Right cardiac atrium (tissue), 5 donors: ENCODE data around the gene PPP1R9A. TPM values are rescaled to one million over a fixed set of nuclear protein-coding genes. Genes with fewer than 3 reads are reported as not detected.

Experiments used
- ATAC-seq, 2 donors: fragments of 200-7000 bp; cut with Tn5 transposase; one replicate each; pipeline versions ENCODE4 v1.8.0 to v1.9.1; 2020; ENCODE audit warnings: moderate library complexity in 2 of 2, mild to moderate bottlenecking in 1 of 2
- DNase-seq, 3 donors: peaks; one replicate each; pipeline ENCODE4 v3.0.0-alpha.2; 2020
- H3K27ac ChIP-seq: one replicate; pipeline ENCODE4 v1.5.1; 2013; ENCODE audit warnings: mild to moderate bottlenecking, low read length, control low read depth, moderate library complexity
- H3K27me3 ChIP-seq: one replicate; pipeline ENCODE4 v1.6.1; 2013; ENCODE audit not compliant: control insufficient read depth, insufficient read depth
- H3K4me1 ChIP-seq: one replicate; pipeline ENCODE4 v1.6.1; 2013; ENCODE audit warnings: low read length; ENCODE audit not compliant: control insufficient read depth, insufficient read depth
- H3K4me3 ChIP-seq: one replicate; pipeline ENCODE4 v1.5.1; 2013; ENCODE audit warnings: low read length, control low read depth
- H3K9me3 ChIP-seq: one replicate; pipeline ENCODE4 v1.6.1; 2013; ENCODE audit warnings: low read length; ENCODE audit not compliant: control insufficient read depth
- WGBS: extraction: QIAGEN DNeasy Blood & Tissue Kit; methylation state at CpG from one replicate; pipeline ENCODE4 v1.1.7; 2013; 5-methylcytosine and 5-hydroxymethylcytosine counted together
- intact Hi-C, 4 donors: fragments of 100-400 bp; cut with DNase I; formaldehyde crosslinking; loops; one replicate each; pipeline versions ENCODE4 v1.11.0 to v1.14.0; 2022 to 2023
- polyA plus RNA-seq: library from polyadenylated mRNA; stranded (reverse); fragments of 200-250 nt; gene quantifications from one replicate; pipeline ENCODE4 v1.2.3, GENCODE V29; 2013
- total RNA-seq, 4 donors: library from RNA; stranded (reverse); fragmentation: NEBNext Ultra II Directional; extraction: Animal tissue kit (Norgen Biotek cat#: 25700); gene quantifications; one replicate each; pipeline ENCODE4 v1.2.1, GENCODE V29; 2021
- donor health status: healthy with polysubstance abuse.
- donor health status: DM: no; HTN: yes; CAD: no.
- donor health status: DM: no; HTN: no; CAD: no.
- donor health status: DM: no; HTN: yes; CAD: no; lungs with severe emphysema.
- donor health status: DM: yes; HTN: yes; CAD: no.

The PPP1R9A gene
- total and polyA plus RNA-seq, 5 donors: 3.7 to 37.3 (median 28.5) TPM

GRCh38 chr7:95265634-95266033, 358.2 kb downstream of the PPP1R9A start:
- ATAC-seq (no peak), DNase-seq (no peak)
- intact Hi-C loops: no loop called here
- no peaks in the 10 kb centered on the region for H3K27me3 ChIP-seq
- H3K9me3 ChIP-seq: no peaks in the 10 kb centered on the region
- H3K27ac ChIP-seq: no peak overlapping the region
- no peak overlapping the region for H3K4me3 ChIP-seq
- WGBS: 92% methylated on average over 2 of the region's 2 CpGs
- no peaks in the 10 kb centered on the region for H3K4me1 ChIP-seq

GRCh38 chr7:95267754-95268153, 360.4 kb downstream of the PPP1R9A start:
- no peak overlapping the region for H3K27ac ChIP-seq
- no peaks in the 10 kb centered on the region for H3K9me3 ChIP-seq
- no peak overlapping the region for H3K4me3 ChIP-seq
- intact Hi-C loops: no loop called here
- no peak for ATAC-seq
- H3K4me1 ChIP-seq: no peaks in the 10 kb centered on the region
- WGBS: 86% methylated on average over 2 of the region's 2 CpGs
- DNase-seq: no peak
- H3K27me3 ChIP-seq: no peaks in the 10 kb centered on the region

- Histone ChIP-seq H3K4me3 (no peak overlapping the region), H3K9me3 (no peaks in the 10 kb centered on the region), H3K4me1 (no peaks in the 10 kb centered on the region), H3K27ac (no peak overlapping the region), H3K27me3 (no peaks in the 10 kb centered on the region)
- ATAC-seq: no peak
- intact Hi-C loops: no loop called here
- 94% methylated on average over 5 of the region's 5 CpGs for WGBS
- no peak for DNase-seq
These were observed 362.2 kb downstream of the PPP1R9A start for GRCh38 chr7:95269640-95270039.

GRCh38 chr7:95276114-95276513, 368.7 kb downstream of the PPP1R9A start:
- Histone ChIP-seq H3K27ac (no peak overlapping the region), H3K27me3 (no peaks in the 10 kb centered on the region), H3K9me3 (no peaks in the 10 kb centered on the region), H3K4me3 (no peak overlapping the region), H3K4me1 (no peaks in the 10 kb centered on the region)
- ATAC-seq: no peak
- intact Hi-C loops: no loop called here
- DNase-seq: peak in 1 of 3 donors; percentile 12
- 96% methylated on average over 2 of the region's 2 CpGs for WGBS

GRCh38 chr7:95279417-95279816, 372.0 kb downstream of the PPP1R9A start:
- H3K4me1 ChIP-seq: no peaks in the 10 kb centered on the region
- intact Hi-C loops: no loop called here
- no peak for ATAC-seq
- DNase-seq: no peak
- WGBS: 83% methylated on average over 2 of the region's 2 CpGs
- H3K27me3 ChIP-seq: no peaks in the 10 kb centered on the region
- H3K9me3 ChIP-seq: no peaks in the 10 kb centered on the region
- no peak overlapping the region for H3K4me3 ChIP-seq
- no peak overlapping the region for H3K27ac ChIP-seq

GRCh38 chr7:95286096-95286495, 378.7 kb downstream of the PPP1R9A start:
- Histone ChIP-seq H3K27ac (no peak overlapping the region), H3K27me3 (no peaks in the 10 kb centered on the region), H3K9me3 (no peaks in the 10 kb centered on the region), H3K4me1 (no peaks in the 10 kb centered on the region), H3K4me3 (no peak overlapping the region)
- no peak for DNase-seq
- 67% methylated on average over 2 of the region's 2 CpGs for WGBS
- intact Hi-C loops: no loop called here
- ATAC-seq: no peak

- no peak overlapping the region for H3K27ac ChIP-seq
- H3K4me1 ChIP-seq: no peaks in the 10 kb centered on the region
- intact Hi-C loops: no loop called here
- H3K4me3 ChIP-seq: no peak overlapping the region
- WGBS: 83% methylated on average over 7 of the region's 7 CpGs
- ATAC-seq (no peak), DNase-seq (no peak)
- no peaks in the 10 kb centered on the region for H3K9me3 ChIP-seq
- H3K27me3 ChIP-seq: no peaks in the 10 kb centered on the region
These were observed 382.9 kb downstream of the PPP1R9A start for GRCh38 chr7:95290166-95290830.

- intact Hi-C loops: no loop called here
- H3K27ac ChIP-seq: no peak overlapping the region
These were observed 388.0 kb downstream of the PPP1R9A start for GRCh38 chr7:95295397-95295796.

GRCh38 chr7:95296456-95296855, 389.1 kb downstream of the PPP1R9A start:
- no peaks in the 10 kb centered on the region for H3K4me1 ChIP-seq
- H3K9me3 ChIP-seq: no peaks in the 10 kb centered on the region
- 86% methylated on average over 6 of the region's 6 CpGs for WGBS
- intact Hi-C loops: no loop called here
- no peak overlapping the region for H3K27ac ChIP-seq
- ATAC-seq: no peak
- no peaks in the 10 kb centered on the region for H3K27me3 ChIP-seq
- H3K4me3 ChIP-seq: no peak overlapping the region
- no peak for DNase-seq

More at GRCh38 chr7:95295397-95295796, 388.0 kb downstream of the PPP1R9A start:
- no peak overlapping the region for H3K4me3 ChIP-seq
- no peaks in the 10 kb centered on the region for H3K9me3 ChIP-seq
- H3K27me3 ChIP-seq: no peaks in the 10 kb centered on the region
- no peak for ATAC-seq
- no peak for DNase-seq
- H3K4me1 ChIP-seq: no peaks in the 10 kb centered on the region

GRCh38 chr7:95297041-95297440, 389.6 kb downstream of the PPP1R9A start:
- no peak for DNase-seq
- Histone ChIP-seq H3K27me3 (no peaks in the 10 kb centered on the region), H3K27ac (no peak overlapping the region), H3K4me1 (no peaks in the 10 kb centered on the region), H3K4me3 (no peak overlapping the region), H3K9me3 (no peaks in the 10 kb centered on the region)
- 81% methylated on average over 1 of the region's 1 CpG for WGBS
- intact Hi-C loops: no loop called here
- no peak for ATAC-seq

GRCh38 chr7:95298091-95298490, 390.7 kb downstream of the PPP1R9A start:
- Histone ChIP-seq H3K4me1 (no peaks in the 10 kb centered on the region), H3K27ac (no peak overlapping the region), H3K4me3 (no peak overlapping the region), H3K27me3 (no peaks in the 10 kb centered on the region), H3K9me3 (no peaks in the 10 kb centered on the region)
- no peak for DNase-seq
- WGBS: 96% methylated on average over 3 of the region's 3 CpGs
- no peak for ATAC-seq
- intact Hi-C loops: no loop called here
